Trophoblast cell (in vitro differentiated cells and primary cell): ENCODE measurements around the gene ANTXR1. TPM values are rescaled to one million over a fixed set of nuclear protein-coding genes. Genes with fewer than 3 reads are reported as not detected.

ENCODE experiments used
- DNase-seq, 2 donors: peaks; one replicate each; pipeline ENCODE4 v3.0.0-alpha.2; 2016
- H2AFZ ChIP-seq: 2 replicates; pipeline ENCODE4 v1.6.1; 2013; ENCODE audit warnings: low read length, moderate library complexity, mild to moderate bottlenecking; ENCODE audit not compliant: insufficient read depth, poor library complexity
- H2AK5ac ChIP-seq: 2 replicates; pipeline ENCODE4 v1.6.1; 2013; ENCODE audit warnings: mild to moderate bottlenecking, low read length
- H2BK120ac ChIP-seq: 2 replicates; pipeline ENCODE4 v1.6.1; 2013; ENCODE audit warnings: low read length, mild to moderate bottlenecking, moderate library complexity; ENCODE audit not compliant: insufficient read depth, poor library complexity
- H2BK12ac ChIP-seq: 2 replicates; pipeline ENCODE4 v1.6.1; 2013; ENCODE audit warnings: mild to moderate bottlenecking, low read length, moderate library complexity
- H2BK5ac ChIP-seq: 2 replicates; pipeline ENCODE4 v1.6.1; 2013; ENCODE audit warnings: low read length, low read depth, moderate library complexity, mild to moderate bottlenecking; ENCODE audit not compliant: poor library complexity
- H3K14ac ChIP-seq: 2 replicates; pipeline ENCODE4 v1.6.1; 2013; ENCODE audit warnings: mild to moderate bottlenecking, low read length
- H3K18ac ChIP-seq: 2 replicates; pipeline ENCODE4 v1.6.1; 2013; ENCODE audit warnings: mild to moderate bottlenecking, low read length
- H3K23ac ChIP-seq: 2 replicates; pipeline ENCODE4 v1.6.1; 2013; ENCODE audit warnings: low read length
- H3K27ac ChIP-seq: 2 replicates; pipeline ENCODE4 v1.5.1; 2013; ENCODE audit warnings: low read depth, mild to moderate bottlenecking, inconsistent platforms, low read length, moderate library complexity
- H3K27me3 ChIP-seq: 2 replicates; pipeline ENCODE4 v1.6.1; 2013; ENCODE audit warnings: inconsistent platforms, mild to moderate bottlenecking, low read length, moderate library complexity; ENCODE audit not compliant: insufficient read depth
- H3K36me3 ChIP-seq, 2 experiments: 1 replicate in 1 of 2; 2 replicates in 1 of 2; pipeline ENCODE4 v1.6.1; 2013; ENCODE audit warnings: low read length in 2 of 2, mild to moderate bottlenecking in 2 of 2, moderate library complexity in 1 of 2; ENCODE audit not compliant: insufficient read depth in 2 of 2, control insufficient read depth in 1 of 2
- H3K4ac ChIP-seq: 2 replicates; pipeline ENCODE4 v1.6.1; 2013; ENCODE audit warnings: low read depth, mild to moderate bottlenecking, low read length, moderate library complexity
- H3K4me1 ChIP-seq, 2 experiments: 1 replicate in 1 of 2; 2 replicates in 1 of 2; pipeline ENCODE4 v1.6.1; 2013; ENCODE audit warnings: low read length in 2 of 2, mild to moderate bottlenecking in 2 of 2, moderate library complexity in 1 of 2; ENCODE audit not compliant: insufficient read depth in 2 of 2, control insufficient read depth in 1 of 2
- H3K4me2 ChIP-seq: 2 replicates; pipeline ENCODE4 v1.6.1; 2013; ENCODE audit warnings: inconsistent platforms, mild to moderate bottlenecking, low read length, moderate library complexity
- H3K4me3 ChIP-seq: 2 replicates; pipeline ENCODE4 v1.5.1; 2013; ENCODE audit warnings: mild to moderate bottlenecking, low read depth, low read length, inconsistent platforms
- H3K79me1 ChIP-seq: one replicate; pipeline ENCODE4 v1.6.1; 2013; ENCODE audit warnings: low read length
- H3K79me2 ChIP-seq: 2 replicates; pipeline ENCODE4 v1.6.1; 2013; ENCODE audit warnings: low read length, mild to moderate bottlenecking; ENCODE audit not compliant: control insufficient read depth, insufficient read depth, poor library complexity
- H3K9ac ChIP-seq: 2 replicates; pipeline ENCODE4 v1.6.1; 2013; ENCODE audit warnings: mild to moderate bottlenecking, low read length
- H3K9me3 ChIP-seq: 2 replicates; pipeline ENCODE4 v1.6.1; 2013; ENCODE audit warnings: low read depth, mild to moderate bottlenecking, control low read depth, inconsistent platforms, low read length; ENCODE audit not compliant: insufficient read depth
- H4K12ac ChIP-seq: 2 replicates; pipeline ENCODE4 v1.6.1; 2013; ENCODE audit warnings: low read depth, mild to moderate bottlenecking, low read length, moderate library complexity
- H4K8ac ChIP-seq: 2 replicates; pipeline ENCODE4 v1.6.1; 2013; ENCODE audit warnings: low read depth, mild to moderate bottlenecking, low read length, moderate library complexity
- H4K91ac ChIP-seq: one replicate; pipeline ENCODE4 v1.6.1; 2013; ENCODE audit warnings: low read depth, mild to moderate bottlenecking, low read length, moderate library complexity
- WGBS: extraction: QIAGEN DNeasy Blood & Tissue Kit; methylation state at CpG from one replicate; pipeline ENCODE4 v1.1.7; 2013; ENCODE audit warnings: missing lambda C conversion rate; ENCODE audit not compliant: insufficient read length, insufficient coverage; ENCODE audit errors: extremely low coverage; 5-methylcytosine and 5-hydroxymethylcytosine counted together
- polyA plus RNA-seq: library from polyadenylated mRNA; stranded (reverse); fragments of 200-250 nt; gene quantifications from 2 replicates; pipeline ENCODE4 v1.2.3, GENCODE V29; 2013

Gene ANTXR1
- 23.0 and 24.3 TPM in 2 replicates for polyA plus RNA-seq

DNA sequence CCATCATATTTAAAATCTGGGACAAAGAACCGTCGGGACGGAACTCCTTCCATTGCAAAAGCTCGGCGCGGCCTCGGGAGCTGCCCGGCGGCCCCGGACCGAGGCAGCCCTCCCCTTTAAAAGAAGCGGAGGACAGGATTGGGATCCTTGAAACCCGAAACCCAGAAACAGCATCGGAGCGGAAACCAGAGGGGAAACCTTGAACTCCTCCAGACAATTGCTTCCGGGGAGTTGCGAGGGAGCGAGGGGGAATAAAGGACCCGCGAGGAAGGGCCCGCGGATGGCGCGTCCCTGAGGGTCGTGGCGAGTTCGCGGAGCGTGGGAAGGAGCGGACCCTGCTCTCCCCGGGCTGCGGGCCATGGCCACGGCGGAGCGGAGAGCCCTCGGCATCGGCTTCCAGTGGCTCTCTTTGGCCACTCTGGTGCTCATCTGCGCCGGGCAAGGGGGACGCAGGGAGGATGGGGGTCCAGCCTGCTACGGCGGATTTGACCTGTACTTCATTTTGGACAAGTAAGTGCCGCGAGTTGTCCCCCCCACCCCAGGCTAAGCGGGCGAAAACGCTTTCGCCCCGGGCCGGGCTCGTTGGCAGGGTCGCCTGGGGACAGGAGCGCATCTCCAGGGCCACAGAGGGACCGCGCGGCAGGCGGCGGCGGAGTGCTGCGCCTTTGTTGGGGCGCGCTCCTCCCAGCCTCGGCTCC, at the start of gene ANTXR1:
ANTXR1 (plus strand) TSS at position 38 of the 698 bp plus-strand sequence; CDS start at position 359, 321 bp downstream.
- no CpG with 5 or more reads among the region's 63 CpGs for WGBS
- H3K9me3 ChIP-seq = no peaks in the 10 kb centered on the region
- H3K79me2 ChIP-seq = peaks cover 7% of the 10 kb centered on the region

DNA sequence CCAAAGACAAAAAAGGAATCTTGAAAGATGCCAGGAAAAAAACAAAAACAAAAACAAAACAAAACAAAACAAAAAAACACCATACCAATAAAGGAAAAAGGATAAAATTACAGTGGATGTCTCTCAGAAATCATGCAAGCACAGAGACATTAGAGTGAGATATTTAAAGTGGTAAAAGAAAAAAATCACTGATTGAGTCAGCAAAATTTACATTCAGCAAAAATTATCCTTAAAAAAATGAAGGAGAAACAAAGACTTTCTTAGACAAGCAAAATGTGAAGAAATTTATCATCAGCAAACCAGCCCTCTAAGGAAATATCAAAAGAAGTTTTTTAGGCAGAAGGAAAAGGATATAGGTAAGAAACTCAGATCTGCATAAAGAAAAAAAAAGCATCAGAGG, 48.7 kb upstream of the ANTXR1 start:
- Histone ChIP-seq H2BK5ac (no peak overlapping the region), H3K23ac (no peak overlapping the region)
- no peak for DNase-seq

More for the DNA sequence above, at the start of gene ANTXR1:
- Histone ChIP-seq H3K36me3 (no peaks in the 10 kb centered on the region), H3K79me1 (peaks cover 9% of the 10 kb centered on the region), H3K27ac (no peak within 1 kb of the TSS), H3K18ac (peak within 1 kb of the TSS; percentile 92), H2BK5ac (peak within 1 kb of the TSS; percentile 72), H3K9ac (peak within 1 kb of the TSS; percentile 77), H2BK12ac (peak within 1 kb of the TSS; percentile 43), H3K27me3 (no peaks in the 10 kb centered on the region), H2AK5ac (peak within 1 kb of the TSS; percentile 79), H4K12ac (peak within 1 kb of the TSS; percentile 98), H3K14ac (peak within 1 kb of the TSS; percentile 96), H3K4me2 (peak within 1 kb of the TSS; percentile 73), H3K4me1 (peaks cover 3 to 12% of the 10 kb centered on the region in 2 experiments), H3K4ac (peak within 1 kb of the TSS; percentile 65), H4K8ac (peak within 1 kb of the TSS; percentile 97), H2AFZ (peak within 1 kb of the TSS; percentile 96), H2BK120ac (peak within 1 kb of the TSS; percentile 68), H3K23ac (no peak within 1 kb of the TSS), H4K91ac (peak within 1 kb of the TSS; percentile 91), H3K4me3 (peak within 1 kb of the TSS; percentile 88)
- peak in 1 of 2 donors; percentile 48 for DNase-seq

DNA sequence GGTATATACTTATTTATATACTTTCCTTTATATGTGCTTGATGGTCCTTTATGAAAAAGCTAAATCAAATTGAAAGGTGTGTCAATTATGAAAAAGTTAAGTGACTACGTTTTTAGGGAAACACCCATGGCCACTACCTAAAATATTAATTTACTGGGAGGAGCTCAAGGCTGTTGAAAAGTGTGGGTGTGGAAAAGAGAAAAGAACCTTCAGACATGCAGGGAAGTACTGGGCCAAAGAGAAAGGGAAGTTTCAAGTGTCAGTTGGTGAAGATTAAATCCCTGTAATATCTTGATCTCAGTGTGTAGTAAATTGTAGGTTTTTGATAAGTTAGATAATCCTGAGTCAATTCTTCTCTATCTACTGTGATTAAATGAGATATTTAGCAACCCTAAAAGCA, 44.8 kb upstream of the ANTXR1 start:
- Histone ChIP-seq H3K23ac (no peak overlapping the region), H3K14ac (no peak overlapping the region), H3K27ac (no peak overlapping the region), H3K36me3 (no peaks in the 10 kb centered on the region), H3K4me1 (peaks cover 5 to 7% of the 10 kb centered on the region in 2 experiments), H4K12ac (no peak overlapping the region), H3K9me3 (no peaks in the 10 kb centered on the region), H4K91ac (no peak overlapping the region), H2AFZ (no peak overlapping the region), H3K79me2 (no peaks in the 10 kb centered on the region), H2BK12ac (no peak overlapping the region), H3K18ac (no peak overlapping the region), H3K27me3 (no peaks in the 10 kb centered on the region), H3K9ac (no peak overlapping the region), H4K8ac (no peak overlapping the region), H2AK5ac (no peak overlapping the region), H3K4me3 (no peak overlapping the region), H2BK120ac (no peak overlapping the region), H3K79me1 (peaks cover 4% of the 10 kb centered on the region), H3K4ac (no peak overlapping the region), H2BK5ac (no peak overlapping the region), H3K4me2 (no peak overlapping the region)
- WGBS = no CpG with 5 or more reads among the region's 1 CpG
- no peak for DNase-seq

More for the DNA sequence above, 48.7 kb upstream of the ANTXR1 start:
- no peak overlapping the region for H3K4me2 ChIP-seq
- no peak overlapping the region for H2BK12ac ChIP-seq
- H3K4me3 ChIP-seq = no peak overlapping the region
- H3K18ac ChIP-seq = no peak overlapping the region
- no peak overlapping the region for H3K9ac ChIP-seq
- H3K79me1 ChIP-seq = no peaks in the 10 kb centered on the region
- no peak overlapping the region for H4K91ac ChIP-seq
- H3K27me3 ChIP-seq = no peaks in the 10 kb centered on the region
- no peak overlapping the region for H2AFZ ChIP-seq
- no peak overlapping the region for H3K14ac ChIP-seq
- no peak overlapping the region for H2BK120ac ChIP-seq
- H3K79me2 ChIP-seq = no peaks in the 10 kb centered on the region
- H3K4me1 ChIP-seq = no peaks in the 10 kb centered on the region
- no peak overlapping the region for H4K12ac ChIP-seq
- H3K27ac ChIP-seq = no peak overlapping the region
- no peak overlapping the region for H4K8ac ChIP-seq
- no peak overlapping the region for H3K4ac ChIP-seq
- H3K9me3 ChIP-seq = no peaks in the 10 kb centered on the region
- H3K36me3 ChIP-seq = no peaks in the 10 kb centered on the region
- H2AK5ac ChIP-seq = no peak overlapping the region

DNA sequence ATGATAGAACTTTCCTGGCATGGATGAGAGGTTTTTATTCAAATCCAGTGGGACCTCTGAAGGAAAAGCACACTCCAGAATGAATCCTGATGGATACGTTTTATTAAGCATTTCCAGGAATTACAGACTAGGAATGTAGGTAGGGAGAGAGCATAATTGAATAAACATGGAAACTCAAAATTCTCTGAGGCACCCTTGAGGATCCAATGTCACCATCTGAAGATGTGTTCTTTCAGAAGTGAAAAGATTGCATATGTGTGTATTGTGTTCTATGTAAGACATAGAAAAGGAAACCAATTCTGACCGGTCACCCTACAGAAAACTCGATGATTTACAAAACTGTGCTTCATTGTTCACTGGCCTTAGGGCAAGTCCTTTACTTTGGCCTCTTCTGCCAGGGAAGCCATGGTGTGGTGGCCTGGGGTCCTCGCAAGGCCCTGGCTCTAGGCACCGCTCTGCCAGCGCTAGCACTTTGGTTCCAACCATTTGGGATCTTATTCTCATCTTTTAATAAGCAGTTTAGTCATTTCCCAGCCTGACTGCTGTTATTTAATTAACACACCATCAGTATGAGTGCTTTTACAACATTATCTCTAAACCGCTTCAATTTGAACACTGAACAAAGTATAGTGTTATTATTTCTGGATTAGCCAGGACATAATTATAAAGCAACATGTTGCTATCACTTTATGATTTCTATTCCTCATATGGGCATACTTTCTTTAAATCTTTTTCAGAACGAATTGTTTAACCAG, 43.1 kb upstream of the ANTXR1 start:
- no peak overlapping the region for H3K4ac ChIP-seq
- no peaks in the 10 kb centered on the region for H3K27me3 ChIP-seq
- H3K9me3 ChIP-seq = no peaks in the 10 kb centered on the region
- H2BK12ac ChIP-seq = peak overlapping the region; percentile 82
- no peak overlapping the region for H2AK5ac ChIP-seq
- H3K4me1 ChIP-seq = peaks cover 5 to 7% of the 10 kb centered on the region in 2 experiments
- no peak for DNase-seq
- H3K79me1 ChIP-seq = peaks cover 4% of the 10 kb centered on the region
- no peaks in the 10 kb centered on the region for H3K79me2 ChIP-seq
- H4K91ac ChIP-seq = no peak overlapping the region
- no peak overlapping the region for H2BK5ac ChIP-seq
- H3K18ac ChIP-seq = no peak overlapping the region
- WGBS = no CpG with 5 or more reads among the region's 8 CpGs
- H3K4me2 ChIP-seq = no peak overlapping the region
- no peak overlapping the region for H3K14ac ChIP-seq
- no peak overlapping the region for H4K12ac ChIP-seq
- H2BK120ac ChIP-seq = no peak overlapping the region
- peak overlapping the region; percentile 90 for H2AFZ ChIP-seq
- H3K27ac ChIP-seq = no peak overlapping the region
- H4K8ac ChIP-seq = no peak overlapping the region
- H3K36me3 ChIP-seq = no peaks in the 10 kb centered on the region
- H3K9ac ChIP-seq = no peak overlapping the region
- no peak overlapping the region for H3K23ac ChIP-seq
- no peak overlapping the region for H3K4me3 ChIP-seq
